ENCODE data around the gene VOPP1. TPM values are rescaled to one million over a fixed set of nuclear protein-coding genes. Genes with fewer than 3 reads are reported as not detected.

The VOPP1 gene
- total and polyA plus RNA-seq, 11 donors = 9.9 to 58.0 (median 22.9) TPM

- H3K27ac ChIP-seq = no peak overlapping the region
- H3K36me3 ChIP-seq = peaks cover 0 to 24% (median 12%) of the 10 kb centered on the region in 9 donors
- DNase-seq (no peak), ATAC-seq (no peak)
- no peak for TF ChIP-seq POLR2A (IDR thresholded peaks at IDR 0.05)
- TF ChIP-seq, protein P1, sequence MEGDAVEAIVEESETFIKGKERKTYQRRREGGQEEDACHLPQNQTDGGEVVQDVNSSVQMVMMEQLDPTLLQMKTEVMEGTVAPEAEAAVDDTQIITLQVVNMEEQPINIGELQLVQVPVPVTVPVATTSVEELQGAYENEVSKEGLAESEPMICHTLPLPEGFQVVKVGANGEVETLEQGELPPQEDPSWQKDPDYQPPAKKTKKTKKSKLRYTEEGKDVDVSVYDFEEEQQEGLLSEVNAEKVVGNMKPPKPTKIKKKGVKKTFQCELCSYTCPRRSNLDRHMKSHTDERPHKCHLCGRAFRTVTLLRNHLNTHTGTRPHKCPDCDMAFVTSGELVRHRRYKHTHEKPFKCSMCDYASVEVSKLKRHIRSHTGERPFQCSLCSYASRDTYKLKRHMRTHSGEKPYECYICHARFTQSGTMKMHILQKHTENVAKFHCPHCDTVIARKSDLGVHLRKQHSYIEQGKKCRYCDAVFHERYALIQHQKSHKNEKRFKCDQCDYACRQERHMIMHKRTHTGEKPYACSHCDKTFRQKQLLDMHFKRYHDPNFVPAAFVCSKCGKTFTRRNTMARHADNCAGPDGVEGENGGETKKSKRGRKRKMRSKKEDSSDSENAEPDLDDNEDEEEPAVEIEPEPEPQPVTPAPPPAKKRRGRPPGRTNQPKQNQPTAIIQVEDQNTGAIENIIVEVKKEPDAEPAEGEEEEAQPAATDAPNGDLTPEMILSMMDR (IDR thresholded peaks at IDR 0.05) = no peak
- WGBS, 4 donors = 85 to 91% (median 90%) methylated on average over 11 of the region's 11 CpGs
- no peaks in the 10 kb centered on the region for H3K9me3 ChIP-seq
- intact Hi-C loops (cut with DNase I) = loop anchor here in 4 of 10 donors (5.0 to 10.0 kb wide), 3 partner anchors 162 to 167 kb away; no protein-coding TSS in a partner anchor
- no peaks in the 10 kb centered on the region for H3K4me1 ChIP-seq
- no peaks in the 10 kb centered on the region for H3K27me3 ChIP-seq
- H3K4me3 ChIP-seq = no peak overlapping the region
These were observed 142.3 kb downstream of the VOPP1 start for GRCh38 chr7:55429835-55430499.

DNA sequence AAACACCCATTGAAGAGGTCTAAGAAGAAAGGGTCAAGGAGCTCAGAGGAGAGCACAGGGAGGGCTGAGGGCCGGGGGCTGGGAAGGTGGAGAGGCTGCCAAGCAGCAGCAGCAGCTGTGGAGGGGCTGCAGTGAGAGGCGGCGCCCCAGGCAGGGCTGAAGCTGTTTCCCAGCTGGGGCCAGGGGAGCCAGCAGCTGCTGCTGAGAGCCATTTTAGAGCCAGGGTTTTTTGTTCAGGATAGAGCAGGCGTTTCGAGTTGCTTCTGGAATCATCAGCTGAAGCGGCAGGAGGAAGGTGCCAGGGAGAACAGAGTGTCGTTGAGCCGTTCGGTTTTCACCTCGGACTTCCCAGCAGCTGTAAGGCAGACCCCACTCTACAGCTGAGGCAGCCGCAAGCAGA, 144.5 kb downstream of the VOPP1 start:
- Histone ChIP-seq H3K27me3 (no peaks in the 10 kb centered on the region), H3K4me3 (no peak overlapping the region), H3K4me1 (no peaks in the 10 kb centered on the region), H3K27ac (no peak overlapping the region), H3K36me3 (peaks cover 0 to 26% (median 12%) of the 10 kb centered on the region in 9 donors), H3K9me3 (no peaks in the 10 kb centered on the region)
- WGBS, 4 donors = 49 to 81% (median 77%) methylated on average over 8 to 11 of the region's 11 CpGs
- ATAC-seq (peak in 1 of 4 donors; percentile 45), DNase-seq (no peak)
- intact Hi-C loops (cut with DNase I) = loop anchor here in 1 of 10 donors (5.0 kb wide), 1 partner anchor 165 kb away; no protein-coding TSS in a partner anchor
- TF ChIP-seq, protein P1 (IDR thresholded peaks at IDR 0.05) = no peak
- TF ChIP-seq POLR2A (IDR thresholded peaks at IDR 0.05) = no peak

DNA sequence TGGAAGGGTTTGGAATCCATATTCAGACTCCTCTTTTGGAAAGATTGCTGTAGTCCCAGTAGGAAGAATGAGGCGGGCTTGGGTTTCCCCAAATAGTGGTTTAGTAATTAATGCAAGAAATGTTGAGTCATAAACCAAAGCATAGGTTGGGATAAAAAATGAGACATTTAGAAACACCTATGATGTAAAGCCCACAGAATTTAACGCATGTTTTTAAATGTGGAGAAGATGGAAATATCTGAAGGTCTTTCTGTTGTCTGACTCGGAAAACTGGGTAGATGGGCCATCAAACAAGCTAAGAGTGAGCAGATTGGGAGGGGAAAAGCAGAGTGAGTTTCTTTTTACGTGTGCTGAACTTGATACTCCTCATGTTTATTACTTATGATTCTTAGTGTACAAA, 145.0 kb downstream of the VOPP1 start:
- WGBS, 4 donors = 75 to 92% (median 80%) methylated on average over 4 of the region's 4 CpGs
- DNase-seq (no peak), ATAC-seq (no peak)
- Histone ChIP-seq H3K9me3 (no peaks in the 10 kb centered on the region), H3K36me3 (peaks cover 0 to 26% (median 12%) of the 10 kb centered on the region in 9 donors), H3K27me3 (no peaks in the 10 kb centered on the region), H3K4me3 (no peak overlapping the region), H3K27ac (no peak overlapping the region), H3K4me1 (no peaks in the 10 kb centered on the region)
- intact Hi-C loops (cut with DNase I) = loop anchor here in 1 of 10 donors (5.0 kb wide), 1 partner anchor 165 kb away; no protein-coding TSS in a partner anchor
- TF ChIP-seq, protein P1 (IDR thresholded peaks at IDR 0.05) = no peak
- TF ChIP-seq POLR2A (IDR thresholded peaks at IDR 0.05) = no peak

DNA sequence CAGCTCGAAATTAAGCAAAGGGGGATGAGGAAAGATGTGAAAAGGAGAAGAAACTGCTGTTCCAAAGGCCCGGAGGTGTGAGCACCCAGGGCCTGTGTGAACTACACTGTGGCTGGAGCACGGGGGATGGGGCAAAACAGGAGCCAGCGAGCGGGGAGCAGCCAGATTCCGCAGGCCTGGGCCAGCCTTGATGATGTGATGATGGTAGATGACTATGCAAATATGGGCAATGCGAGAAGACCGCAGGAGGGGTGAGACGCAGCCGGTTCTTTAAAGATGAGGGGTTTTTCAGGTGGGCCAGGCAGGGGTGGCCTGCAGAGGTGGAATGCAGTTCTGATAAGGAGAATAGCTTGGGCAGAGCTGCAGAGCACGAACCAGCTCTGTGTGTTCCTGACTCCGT, 145.6 kb downstream of the VOPP1 start:
- TF ChIP-seq, protein P1 (IDR thresholded peaks at IDR 0.05) = no peak
- no peak for TF ChIP-seq POLR2A (IDR thresholded peaks at IDR 0.05)
- DNase-seq (no peak), ATAC-seq (no peak)
- H3K9me3 ChIP-seq = no peaks in the 10 kb centered on the region
- intact Hi-C loops (cut with DNase I) = loop anchor here in 1 of 10 donors (5.0 kb wide), 1 partner anchor 166 kb away; no protein-coding TSS in a partner anchor
- WGBS, 4 donors = 81 to 86% (median 85%) methylated on average over 12 of the region's 12 CpGs
- no peak overlapping the region for H3K27ac ChIP-seq
- no peak overlapping the region for H3K4me3 ChIP-seq
- no peaks in the 10 kb centered on the region for H3K4me1 ChIP-seq
- peaks cover 0 to 26% (median 12%) of the 10 kb centered on the region in 9 donors for H3K36me3 ChIP-seq
- H3K27me3 ChIP-seq = no peaks in the 10 kb centered on the region
